SU-DHL-6 (cell line): ENCODE results near the gene CPAMD8.

Experiments
- H2AFZ ChIP-seq: fragments of 200-600 bp; sonication (generic); 2 replicates; pipeline ENCODE4 v1.6.1; 2014; ENCODE audit warnings: low read depth, mild to moderate bottlenecking, moderate library complexity, mixed read lengths, antibody characterized with exemption, low read length; ENCODE audit not compliant: severe bottlenecking
- H3F3A ChIP-seq: fragments of 200-600 bp; shearing (Covaris generic); 2 replicates; pipeline ENCODE4 v1.6.0; 2016; ENCODE audit warnings: antibody characterized with exemption, mild to moderate bottlenecking; ENCODE audit not compliant: insufficient read depth
- H3K27ac ChIP-seq: fragments of 200-600 bp; sonication (generic); 2 replicates; pipeline ENCODE4 v1.5.1; 2016; ENCODE audit warnings: low read depth, mild to moderate bottlenecking, low read length, moderate library complexity, mixed read lengths
- H3K27me3 ChIP-seq: fragments of 200-600 bp; sonication (generic), shearing (Covaris generic); 2 replicates; pipeline ENCODE4 v1.6.0; 2014; ENCODE audit warnings: mild to moderate bottlenecking, low read length
- H3K36me3 ChIP-seq: fragments of 200-600 bp; sonication (generic); 2 replicates; pipeline ENCODE4 v1.6.1; 2014; ENCODE audit warnings: mild to moderate bottlenecking, low read length, mixed read lengths
- H3K4me2 ChIP-seq: fragments of 300-600, 200-600 bp; shearing (Covaris generic), sonication (generic); 2 replicates; pipeline ENCODE4 v1.6.0; 2014; ENCODE audit warnings: low read length, low read depth, mild to moderate bottlenecking; ENCODE audit not compliant: poor library complexity, severe bottlenecking
- H3K4me3 ChIP-seq: fragments of 200-600 bp; sonication (generic); 2 replicates; pipeline ENCODE4 v1.5.1; 2014; ENCODE audit warnings: antibody characterized with exemption, low read length, mild to moderate bottlenecking, mixed read lengths; ENCODE audit not compliant: insufficient read depth, poor library complexity, severe bottlenecking
- H3K79me2 ChIP-seq: fragments of 200-600 bp; sonication (generic); 2 replicates; pipeline ENCODE4 v1.6.1; 2014; ENCODE audit warnings: mild to moderate bottlenecking, low read length, moderate library complexity; ENCODE audit not compliant: insufficient read depth
- H3K9ac ChIP-seq: fragments of 200-600 bp; sonication (generic); 2 replicates; pipeline ENCODE4 v1.7.0; 2014; ENCODE audit warnings: mild to moderate bottlenecking, low read length
- H3K9me2 ChIP-seq: fragments of 200-600 bp; sonication (generic); replicated peaks from 2 replicates; pipeline ENCODE4 v1.6.1; 2014; ENCODE audit warnings: low read length; ENCODE audit not compliant: insufficient read depth
- H3K9me3 ChIP-seq: fragments of 200-600 bp; sonication (generic); 2 replicates; pipeline ENCODE4 v1.6.1; 2014; ENCODE audit warnings: low read length, mixed read lengths; ENCODE audit not compliant: insufficient read depth
- H4K20me1 ChIP-seq: fragments of 200-600 bp; sonication (generic); 2 replicates; pipeline ENCODE4 v1.6.1; 2014; ENCODE audit warnings: low read depth, mild to moderate bottlenecking, antibody characterized with exemption, low read length, moderate library complexity, mixed read lengths
- EZH2phosphoT487 ChIP-seq: fragments of 200-600 bp; sonication (generic), shearing (Covaris generic); conservative IDR thresholded peaks from 2 replicates; pipeline ENCODE4 v1.6.1; 2018; ENCODE audit warnings: mild to moderate bottlenecking, antibody characterized with exemption, low read length, moderate library complexity, mixed read lengths
- TF ChIP-seq, protein P1 (sequence below): fragments of 200-600 bp; sonication (generic); IDR thresholded peaks from one replicate; pipeline ENCODE4 v1.5.1; 2017; ENCODE audit warnings: antibody characterized with exemption, mild to moderate bottlenecking, low read length, moderate library complexity; ENCODE audit not compliant: insufficient read depth, poor library complexity, severe bottlenecking

Gene CPAMD8

DNA sequence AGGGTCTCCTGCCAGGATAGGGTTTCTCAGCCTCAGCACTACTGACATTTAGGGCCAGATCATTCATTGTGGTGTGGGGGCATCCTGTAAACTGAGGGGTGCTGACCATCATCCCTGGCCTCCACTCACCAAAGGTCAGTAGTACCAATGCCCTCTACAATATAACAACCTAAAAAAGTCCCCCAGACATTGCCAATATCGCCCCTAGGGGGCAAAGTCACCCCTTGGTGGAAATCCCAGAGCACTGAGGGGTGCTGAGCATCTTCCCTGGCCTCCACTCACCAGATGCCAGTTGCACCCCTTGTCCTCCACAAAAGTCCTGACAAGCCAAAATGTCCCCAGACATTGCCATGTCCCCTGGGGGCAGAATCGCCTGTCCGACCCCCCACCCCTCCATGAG lies 21.6 kb downstream of the CPAMD8 start:
- H3K4me3 ChIP-seq, result no peak overlapping the region
- no peak overlapping the region for H3K9ac ChIP-seq
- no peaks in the 10 kb centered on the region for H3K9me2 ChIP-seq
- H3K36me3 ChIP-seq, result no peaks in the 10 kb centered on the region
- H3K79me2 ChIP-seq, result no peaks in the 10 kb centered on the region
- H3F3A ChIP-seq, result no peaks in the 10 kb centered on the region
- no peak for TF ChIP-seq EZH2phosphoT487
- TF ChIP-seq, protein P1, sequence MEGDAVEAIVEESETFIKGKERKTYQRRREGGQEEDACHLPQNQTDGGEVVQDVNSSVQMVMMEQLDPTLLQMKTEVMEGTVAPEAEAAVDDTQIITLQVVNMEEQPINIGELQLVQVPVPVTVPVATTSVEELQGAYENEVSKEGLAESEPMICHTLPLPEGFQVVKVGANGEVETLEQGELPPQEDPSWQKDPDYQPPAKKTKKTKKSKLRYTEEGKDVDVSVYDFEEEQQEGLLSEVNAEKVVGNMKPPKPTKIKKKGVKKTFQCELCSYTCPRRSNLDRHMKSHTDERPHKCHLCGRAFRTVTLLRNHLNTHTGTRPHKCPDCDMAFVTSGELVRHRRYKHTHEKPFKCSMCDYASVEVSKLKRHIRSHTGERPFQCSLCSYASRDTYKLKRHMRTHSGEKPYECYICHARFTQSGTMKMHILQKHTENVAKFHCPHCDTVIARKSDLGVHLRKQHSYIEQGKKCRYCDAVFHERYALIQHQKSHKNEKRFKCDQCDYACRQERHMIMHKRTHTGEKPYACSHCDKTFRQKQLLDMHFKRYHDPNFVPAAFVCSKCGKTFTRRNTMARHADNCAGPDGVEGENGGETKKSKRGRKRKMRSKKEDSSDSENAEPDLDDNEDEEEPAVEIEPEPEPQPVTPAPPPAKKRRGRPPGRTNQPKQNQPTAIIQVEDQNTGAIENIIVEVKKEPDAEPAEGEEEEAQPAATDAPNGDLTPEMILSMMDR, result no peak
- H4K20me1 ChIP-seq, result no peaks in the 10 kb centered on the region
- no peaks in the 10 kb centered on the region for H3K9me3 ChIP-seq
- H2AFZ ChIP-seq, result no peak overlapping the region
- H3K27me3 ChIP-seq, result no peaks in the 10 kb centered on the region
- no peak overlapping the region for H3K4me2 ChIP-seq
- H3K27ac ChIP-seq, result no peak overlapping the region

DNA sequence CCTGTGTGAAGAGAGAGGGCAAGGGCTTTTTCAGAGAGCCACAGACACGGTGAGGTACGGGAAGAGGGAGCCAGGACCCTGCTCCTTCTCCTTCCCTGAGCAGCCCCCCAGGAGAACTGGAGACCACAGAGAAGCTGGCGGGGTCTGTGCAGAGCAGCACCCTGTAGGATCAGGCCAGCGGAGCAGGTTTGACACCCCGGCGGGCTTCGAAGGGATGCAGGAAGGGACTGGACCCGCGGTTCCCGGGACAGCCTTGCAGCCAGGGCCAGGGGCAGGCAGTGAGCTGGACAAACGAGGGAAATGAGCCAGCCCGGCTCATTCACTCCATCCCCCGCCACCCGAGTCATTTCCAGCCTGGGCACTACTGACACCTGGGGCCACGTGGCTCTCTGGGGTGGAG lies 22.2 kb downstream of the CPAMD8 start:
- Histone ChIP-seq H3K27me3 (no peaks in the 10 kb centered on the region), H3K4me3 (no peak overlapping the region), H3K9me3 (no peaks in the 10 kb centered on the region), H3K9me2 (no peaks in the 10 kb centered on the region), H3K79me2 (no peaks in the 10 kb centered on the region), H3K9ac (no peak overlapping the region), H2AFZ (no peak overlapping the region), H3K36me3 (no peaks in the 10 kb centered on the region), H3K4me2 (no peak overlapping the region), H3K27ac (no peak overlapping the region), H3F3A (no peaks in the 10 kb centered on the region), H4K20me1 (no peaks in the 10 kb centered on the region)
- TF ChIP-seq EZH2phosphoT487, result no peak
- TF ChIP-seq, protein P1, result no peak

DNA sequence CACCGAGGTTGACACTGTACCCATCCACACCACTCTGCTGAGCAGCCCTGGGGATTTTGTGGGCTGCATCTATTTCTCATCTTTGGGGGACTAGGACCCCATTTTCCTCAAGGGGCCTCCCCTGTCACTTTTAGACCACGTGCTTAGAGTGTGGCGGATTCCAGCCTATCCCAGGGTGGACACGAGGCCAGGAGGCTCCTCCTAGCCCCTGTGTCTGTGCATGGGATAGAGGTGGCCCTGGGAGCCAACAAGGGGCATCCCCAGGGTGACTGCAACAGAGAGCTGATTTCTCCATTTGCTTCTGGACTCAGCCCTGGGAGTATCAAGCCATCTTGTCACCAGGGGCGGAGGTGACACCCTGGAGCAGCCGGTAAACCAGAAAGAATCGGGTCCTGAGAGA lies 24.2 kb downstream of the CPAMD8 start:
- Histone ChIP-seq H3K79me2 (no peaks in the 10 kb centered on the region), H2AFZ (no peak overlapping the region), H3K4me3 (no peak overlapping the region), H3K4me2 (no peak overlapping the region), H3K9me2 (no peaks in the 10 kb centered on the region), H4K20me1 (no peaks in the 10 kb centered on the region), H3K36me3 (no peaks in the 10 kb centered on the region), H3K27me3 (no peaks in the 10 kb centered on the region), H3K9ac (no peak overlapping the region), H3K27ac (no peak overlapping the region), H3F3A (no peaks in the 10 kb centered on the region), H3K9me3 (no peaks in the 10 kb centered on the region)
- no peak for TF ChIP-seq EZH2phosphoT487

DNA sequence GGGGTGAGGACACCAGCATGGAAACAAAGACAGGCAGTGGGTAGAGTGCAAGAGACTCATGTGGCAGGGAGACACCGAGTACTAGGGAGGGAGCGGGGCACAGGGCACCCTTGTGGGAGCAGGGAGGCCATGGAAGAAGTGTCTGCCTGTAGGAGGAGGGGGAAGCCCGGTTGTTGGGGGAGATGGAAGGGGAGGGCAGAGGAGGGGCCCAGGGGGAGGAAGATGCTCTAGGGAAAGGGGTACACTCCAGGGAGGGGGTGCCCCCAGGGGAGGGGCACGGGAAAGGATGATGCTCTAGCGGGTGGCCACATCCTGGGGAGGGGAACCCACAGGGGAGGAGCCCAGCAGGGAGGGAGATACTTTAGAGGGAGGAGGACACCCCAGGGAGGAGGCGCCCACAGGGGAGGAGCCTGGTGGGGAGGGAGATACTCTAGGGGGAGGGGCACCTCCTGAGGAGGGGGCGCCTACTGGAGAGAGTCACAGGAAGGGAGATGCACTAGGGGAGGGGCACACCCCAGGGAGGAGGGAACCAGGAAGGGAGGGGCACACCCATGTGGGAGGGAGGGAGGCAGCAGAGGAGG lies 24.9 kb downstream of the CPAMD8 start:
- Histone ChIP-seq H3K4me2 (no peak overlapping the region), H3K9me3 (no peaks in the 10 kb centered on the region), H3K36me3 (no peaks in the 10 kb centered on the region), H3K79me2 (no peaks in the 10 kb centered on the region), H3K9ac (no peak overlapping the region), H3K27me3 (no peaks in the 10 kb centered on the region), H3K9me2 (no peaks in the 10 kb centered on the region), H3F3A (no peaks in the 10 kb centered on the region), H4K20me1 (no peaks in the 10 kb centered on the region), H3K4me3 (no peak overlapping the region), H2AFZ (no peak overlapping the region), H3K27ac (no peak overlapping the region)
- TF ChIP-seq EZH2phosphoT487, result no peak
- TF ChIP-seq, protein P1, result no peak
